ENCODE measurements around the gene KCNG2.

Gene KCNG2

DNA sequence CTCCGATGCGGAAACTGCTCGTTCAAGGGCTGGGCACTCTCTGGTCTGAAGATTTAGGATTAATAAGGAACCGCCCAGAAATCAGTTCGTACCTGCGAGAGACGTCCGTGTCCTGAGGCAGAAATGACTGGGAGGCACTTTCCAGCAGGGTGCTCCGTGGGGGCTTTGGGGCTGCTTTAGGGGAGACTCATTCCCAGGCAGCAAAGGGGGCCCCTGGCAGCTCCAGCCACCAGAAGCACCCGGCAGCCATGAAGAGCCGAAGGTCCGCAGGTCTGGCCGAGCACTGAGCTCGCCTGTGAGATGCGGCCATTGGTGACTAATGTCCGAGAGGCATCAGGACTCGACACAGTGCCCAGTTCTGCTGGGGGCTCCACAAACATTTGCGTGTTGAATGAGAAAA lies 20.9 kb downstream of the KCNG2 start:
- no peak for DNase-seq (ENCODE audit: low read depth, low spot score)

- no peak for DNase-seq (ENCODE audit: low read depth, low spot score)
Measured at GRCh38 chr18:79819064-79819967, 21.6 kb downstream of the KCNG2 start.

DNA sequence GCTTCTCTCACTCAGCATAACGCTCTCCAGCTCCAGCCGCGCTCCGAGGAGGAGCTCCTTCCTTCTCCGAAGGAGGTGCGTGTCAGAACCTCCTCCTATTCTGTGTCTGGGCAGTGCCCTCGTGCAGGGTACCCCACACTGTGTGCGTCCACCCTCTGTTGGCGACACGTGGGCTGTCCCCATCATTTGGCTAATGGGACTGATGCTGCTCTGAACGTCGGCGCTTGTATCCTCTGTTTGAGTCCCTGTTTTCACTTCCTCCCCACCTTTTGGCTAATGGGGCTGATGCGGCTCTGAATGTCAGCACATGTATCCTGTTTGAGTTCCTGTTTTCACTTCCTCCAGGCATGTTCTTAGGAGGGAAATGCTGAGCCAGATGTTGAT lies 22.2 kb downstream of the KCNG2 start:
- DNase-seq (ENCODE audit: low read depth, low spot score), result no peak

DNA sequence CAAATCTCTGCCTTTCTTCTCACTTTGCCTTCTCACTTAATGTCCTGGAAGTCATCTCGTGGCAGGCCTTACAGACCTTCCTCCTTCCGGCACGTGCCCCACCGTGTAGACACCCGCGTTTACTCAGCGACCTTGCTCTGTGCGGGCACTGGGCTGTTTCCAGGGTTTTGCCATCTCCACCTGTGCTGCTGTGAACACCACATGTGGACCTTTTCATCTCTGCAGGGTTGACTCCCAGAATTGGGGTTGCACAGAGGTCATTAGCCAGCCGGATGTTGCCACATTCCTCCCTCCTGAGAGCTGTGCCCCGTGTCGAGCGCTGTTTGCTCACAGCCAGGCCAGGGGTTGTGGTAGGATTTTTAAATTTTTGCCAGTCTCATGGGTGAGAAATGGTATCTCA lies 25.4 kb downstream of the KCNG2 start:
- no peak for DNase-seq (ENCODE audit: low read depth, low spot score)

DNA sequence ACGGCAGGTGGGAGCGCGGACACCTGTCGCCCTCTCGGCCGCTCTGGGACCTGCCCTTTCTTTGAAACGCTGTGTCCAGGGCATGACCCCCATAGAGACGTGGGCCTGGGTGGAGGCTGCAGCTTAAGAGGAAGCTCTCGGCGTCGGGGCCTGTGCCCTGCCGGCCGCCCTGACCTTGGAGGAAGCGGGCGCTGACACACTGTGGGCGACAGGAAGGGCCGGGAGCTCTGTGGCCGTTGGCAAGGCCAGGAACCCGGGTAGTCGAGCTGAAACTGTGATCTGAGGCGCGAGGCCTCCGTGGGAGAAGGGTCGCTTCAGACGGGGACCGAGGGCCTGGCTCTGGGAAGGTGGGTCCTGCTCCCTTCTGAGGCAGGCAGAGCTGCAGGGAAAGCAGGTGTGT lies 28.2 kb downstream of the KCNG2 start:
- no peak for DNase-seq (ENCODE audit: low read depth, low spot score)

- no peak for DNase-seq (ENCODE audit: low read depth, low spot score)
Measured at GRCh38 chr18:79826966-79827365, 29.2 kb downstream of the KCNG2 start.

DNA sequence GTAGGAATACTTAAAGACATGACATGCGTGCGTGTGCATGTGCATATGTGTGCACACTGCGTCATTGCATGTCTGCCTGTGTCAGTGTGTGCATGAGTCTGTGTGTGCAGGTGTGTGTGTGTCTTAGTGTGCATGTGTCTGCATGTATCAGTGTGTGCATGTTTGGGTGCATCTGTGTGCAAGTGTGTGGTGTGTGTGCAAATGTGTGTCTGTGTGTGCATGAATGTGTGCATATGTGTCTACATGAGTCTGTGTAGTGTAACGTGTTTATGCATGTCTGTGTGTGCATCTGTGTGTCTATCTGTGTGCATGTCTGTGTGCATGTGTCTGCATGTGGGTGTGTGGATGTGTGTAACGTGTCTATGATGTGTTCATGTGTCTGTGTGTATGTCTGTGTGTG lies 30.5 kb downstream of the KCNG2 start:
- no peak for DNase-seq (ENCODE audit: low read depth, low spot score)

GRCh38 chr18:79829136-79829854 lies 31.6 kb downstream of the KCNG2 start:
- no peak for DNase-seq (ENCODE audit: low read depth, low spot score)

GRCh38 chr18:79832169-79832568 lies 34.4 kb downstream of the KCNG2 start:
- no peak for DNase-seq (ENCODE audit: low read depth, low spot score)

GRCh38 chr18:79834834-79835233 lies 37.1 kb downstream of the KCNG2 start:
- DNase-seq (ENCODE audit: low read depth, low spot score), result no peak

DNA sequence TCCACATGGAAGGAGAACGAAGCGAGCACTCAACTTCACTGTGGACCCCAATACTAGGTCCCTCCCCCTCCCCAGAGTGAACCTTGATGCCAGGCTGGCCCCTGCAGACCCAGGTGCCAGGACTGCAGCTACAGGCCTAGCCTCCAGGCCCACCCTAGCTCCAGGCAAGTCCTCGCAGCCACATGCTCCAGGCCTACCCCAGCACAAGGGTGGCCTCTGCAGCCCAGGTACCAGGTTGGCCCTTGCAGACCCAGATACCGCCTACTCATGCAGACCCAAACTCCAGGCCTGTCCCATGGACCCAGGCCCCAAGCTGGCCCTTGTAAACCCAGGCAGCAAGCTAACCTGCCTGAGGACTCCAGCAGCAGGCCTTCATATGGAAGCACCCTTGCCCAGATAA lies 44.2 kb downstream of the KCNG2 start:
- no peak for DNase-seq (ENCODE audit: low read depth, low spot score)

DNA sequence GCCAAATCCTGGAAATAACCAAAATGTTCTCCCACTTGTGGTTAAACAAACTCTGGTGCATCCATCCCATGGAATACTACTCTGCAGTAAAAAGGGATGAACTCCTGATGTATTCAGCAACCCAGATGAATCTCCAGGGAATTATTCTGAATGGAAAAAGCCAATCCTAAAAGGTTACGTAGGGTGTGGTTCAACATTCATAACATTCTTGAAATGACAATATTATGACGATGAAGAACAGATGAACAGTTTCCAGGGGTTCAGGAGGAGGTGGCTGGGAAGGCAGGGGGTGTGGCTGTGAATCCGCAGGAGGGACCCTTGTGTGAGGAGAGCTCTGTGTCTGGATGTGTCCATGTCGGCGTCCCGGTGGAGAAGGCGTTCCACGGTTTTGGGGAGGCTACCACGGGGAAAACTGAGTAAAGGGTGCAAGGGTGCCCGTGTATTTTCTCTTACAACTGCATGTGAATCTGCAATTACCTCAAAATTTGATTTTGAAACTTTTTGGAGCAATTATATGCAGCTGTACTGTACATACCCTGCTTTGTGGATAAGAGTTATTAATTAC lies 47.3 kb downstream of the KCNG2 start:
- DNase-seq (ENCODE audit: low read depth, low spot score), result no peak

- no peak for DNase-seq (ENCODE audit: low read depth, low spot score)
Measured at GRCh38 chr18:79846936-79847557, 49.3 kb downstream of the KCNG2 start.

- no peak for DNase-seq (ENCODE audit: low read depth, low spot score)
Measured at GRCh38 chr18:79847606-79848293, 50.0 kb downstream of the KCNG2 start.

DNA sequence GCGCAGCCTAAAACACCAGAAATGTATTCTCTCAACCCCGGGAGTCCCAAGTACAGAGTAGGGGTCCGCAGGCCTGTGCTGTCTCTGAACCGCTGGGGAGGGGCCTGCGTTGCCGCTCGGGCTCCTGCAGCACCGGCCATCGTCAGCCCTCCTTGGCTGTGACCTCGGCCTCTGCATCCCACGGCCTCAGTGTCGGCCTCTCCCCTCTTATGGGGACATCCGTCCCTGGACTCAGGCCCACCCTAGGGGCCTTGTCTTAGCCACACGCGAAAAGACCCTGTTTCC lies 50.5 kb downstream of the KCNG2 start:
- DNase-seq (ENCODE audit: low read depth, low spot score), result no peak

DNA sequence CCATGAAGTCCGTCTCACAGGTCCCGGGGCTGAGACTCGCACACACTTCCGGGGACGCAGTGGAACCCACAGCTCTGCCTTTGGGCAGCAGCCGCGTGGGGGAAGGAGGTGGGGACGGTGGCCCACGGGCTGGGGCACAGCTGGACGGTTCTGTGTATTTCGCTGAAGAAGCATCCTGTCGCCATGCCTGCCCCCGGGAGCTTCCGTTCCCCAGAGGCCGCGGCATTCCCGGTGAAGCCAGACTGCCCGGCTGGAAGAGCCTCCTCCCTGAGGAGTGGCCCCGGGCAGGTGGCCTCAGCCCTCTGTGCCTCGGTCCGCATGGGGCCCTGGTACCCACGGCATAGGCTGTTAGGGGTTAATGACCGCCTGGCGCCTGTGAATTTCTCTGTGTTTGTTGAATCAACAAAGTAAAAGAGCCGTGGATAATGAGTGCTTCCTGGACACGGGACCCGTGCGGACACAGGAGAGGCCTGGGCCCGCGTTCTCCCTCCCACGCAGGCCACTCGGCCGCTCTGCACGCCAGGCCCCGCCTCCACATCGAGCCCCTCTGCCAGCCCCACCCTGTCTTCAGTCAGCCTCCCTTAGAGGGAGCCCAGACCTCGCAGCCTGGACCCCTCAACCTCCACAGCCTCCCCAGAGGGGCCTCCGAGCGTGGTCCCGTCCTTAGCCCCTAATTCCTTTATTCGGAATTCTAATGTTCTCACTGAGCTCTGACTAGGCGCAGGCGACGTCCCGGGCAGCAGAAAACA lies 51.0 kb downstream of the KCNG2 start:
- DNase-seq (ENCODE audit: low read depth, low spot score), result no peak

- no peak for DNase-seq (ENCODE audit: low read depth, low spot score)
Measured at GRCh38 chr18:79849328-79850207, 51.8 kb downstream of the KCNG2 start.

DNA sequence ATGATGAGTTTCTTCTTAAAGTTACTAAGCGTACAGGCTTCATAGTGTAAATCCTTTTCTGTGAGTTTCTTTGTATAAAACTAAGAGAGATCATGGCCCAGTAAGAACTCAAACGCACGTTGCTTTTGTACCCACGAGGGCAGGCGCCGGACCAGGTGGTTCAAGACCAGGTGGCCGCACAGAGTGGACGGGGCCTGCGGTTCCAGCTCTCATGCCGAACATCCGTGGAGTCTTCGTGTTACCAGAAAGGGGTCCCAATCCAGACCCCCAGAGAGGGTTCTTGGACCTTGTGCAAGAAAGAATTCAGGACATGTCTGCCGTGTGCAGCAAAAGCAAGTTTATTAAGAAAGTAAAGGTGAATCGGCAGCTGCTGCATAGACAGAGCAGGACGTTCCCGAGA lies 53.0 kb downstream of the KCNG2 start:
- DNase-seq (ENCODE audit: low read depth, low spot score), result no peak

GRCh38 chr18:79851489-79851888 lies 53.8 kb downstream of the KCNG2 start:
- DNase-seq (ENCODE audit: low read depth, low spot score), result no peak

- DNase-seq (ENCODE audit: low read depth, low spot score), result no peak
Measured at GRCh38 chr18:79851950-79852349, 54.2 kb downstream of the KCNG2 start.

All from activated CD4-positive, CD25-positive, alpha-beta regulatory T cell treated with anti-CD3 and anti-CD28 coated beads, Interleukin-2, amount 50 U/mL, for 16 hours (primary cell).